H1 (cell line): ENCODE data around the gene ZC3H7B. TPM values are rescaled to one million over a fixed set of nuclear protein-coding genes. Genes with fewer than 3 reads are reported as not detected.

Experiments
- CBX5 ChIP-seq: fragments of 300-800, 300-1000 bp; sonication (generic); IDR thresholded peaks from 2 replicates; pipeline ENCODE4 v1.7.1; 2016; ENCODE audit warnings: antibody characterized with exemption, low read length, low read depth
- E2F6 ChIP-seq: IDR thresholded peaks from 2 replicates; pipeline ENCODE4 v1.6.1; 2012; ENCODE audit warnings: inconsistent platforms
- MAFK ChIP-seq: IDR thresholded peaks from 2 replicates; pipeline ENCODE4 v1.6.1; 2012; ENCODE audit warnings: low read depth, mild to moderate bottlenecking, improper control_type of control experiment, low read length
- PHF8 ChIP-seq: fragments of 200-600 bp; sonication (generic); conservative IDR thresholded peaks from 2 replicates; pipeline ENCODE4 v1.7.1; 2012; ENCODE audit warnings: low read depth, mild to moderate bottlenecking, inconsistent platforms, low read length, moderate library complexity
- TAF1 ChIP-seq: IDR thresholded peaks from 2 replicates; pipeline ENCODE4 v1.6.1; 2011; ENCODE audit warnings: mild to moderate bottlenecking, low read depth, low read length
- TAF7 ChIP-seq: optimal IDR thresholded peaks from 2 replicates; pipeline ENCODE3; 2011; ENCODE audit warnings: low read depth, mild to moderate bottlenecking, inconsistent platforms, low read length, moderate library complexity, borderline replicate concordance
- polyA plus RNA-seq, 7 experiments: library from polyadenylated mRNA; depleted of rRNA in 3 of 7; stranded (reverse) in 5 of 7; unstranded in 2 of 7; fragments of >200 nt in 5 of 7; fragments of 200-250 nt in 2 of 7; gene quantifications; 1 replicate in 5 of 7; 2 replicates in 1 of 7; 4 replicates in 1 of 7; pipeline versions ENCODE4 v1.2.1 to v1.2.3, GENCODE V29; 2011 to 2013; ENCODE audit warnings: missing spikeins in 2 of 7, mixed read lengths in 2 of 7
- total RNA-seq: library from RNA; stranded (reverse); fragmentation: NEBNext Ultra II Directional; extraction: Animal tissue kit (Norgen Biotek cat#: 25700); gene quantifications from 2 replicates; pipeline ENCODE4 v1.2.1, GENCODE V29; 2021
- TF ChIP-seq, protein P1 (sequence below): IDR thresholded peaks from 2 replicates; pipeline ENCODE4 v1.6.1; 2012; ENCODE audit warnings: low read length, inconsistent platforms

The ZC3H7B gene
- total and polyA plus RNA-seq, 2 of the 8 experiments (the other 6 are each of a cell fraction or from before 2014, with no cell fraction given), result 35.5 to 78.6 TPM

- TF ChIP-seq CBX5 (no peak), TAF1 (no peak), MAFK (no peak), E2F6 (no peak), PHF8 (no peak), TAF7 (no peak)
- TF ChIP-seq, protein P1, sequence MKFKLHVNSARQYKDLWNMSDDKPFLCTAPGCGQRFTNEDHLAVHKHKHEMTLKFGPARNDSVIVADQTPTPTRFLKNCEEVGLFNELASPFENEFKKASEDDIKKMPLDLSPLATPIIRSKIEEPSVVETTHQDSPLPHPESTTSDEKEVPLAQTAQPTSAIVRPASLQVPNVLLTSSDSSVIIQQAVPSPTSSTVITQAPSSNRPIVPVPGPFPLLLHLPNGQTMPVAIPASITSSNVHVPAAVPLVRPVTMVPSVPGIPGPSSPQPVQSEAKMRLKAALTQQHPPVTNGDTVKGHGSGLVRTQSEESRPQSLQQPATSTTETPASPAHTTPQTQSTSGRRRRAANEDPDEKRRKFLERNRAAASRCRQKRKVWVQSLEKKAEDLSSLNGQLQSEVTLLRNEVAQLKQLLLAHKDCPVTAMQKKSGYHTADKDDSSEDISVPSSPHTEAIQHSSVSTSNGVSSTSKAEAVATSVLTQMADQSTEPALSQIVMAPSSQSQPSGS, result no peak
Observed at GRCh38 chr22:41387341-41387740, 86.0 kb downstream of the ZC3H7B start (continued).
